ENCODE measurements around the gene CACNA2D3. TPM values are rescaled to one million over a fixed set of nuclear protein-coding genes. Genes with fewer than 3 reads are reported as not detected.
"Not testable (repeated sequence)": the region's sequence is repeated elsewhere in the genome, so short reads cannot be mapped to it uniquely, and the experiment has no call there.

Gene CACNA2D3
- total RNA-seq, 1 donor from 2014 or later = 2.5 TPM

GRCh38 chr3:55097441-55097840 lies 975.1 kb downstream of the CACNA2D3 start:
- Mint-ChIP-seq H3K27me3 (no peaks in the 10 kb centered on the region), H3K4me3 (no peak overlapping the region), H3K27ac (no peak overlapping the region), H3K9me3 (peaks cover 17% of the 10 kb centered on the region), H3K4me1 (ENCODE audit: unreplicated experiment) (no peaks in the 10 kb centered on the region), H3K36me3 (no peaks in the 10 kb centered on the region)
- DNase-seq (ENCODE audit: extremely low spot score, unreplicated experiment) = no peak
- no peak for TF ChIP-seq CTCF (conservative IDR thresholded peaks at IDR 0.05)

DNA sequence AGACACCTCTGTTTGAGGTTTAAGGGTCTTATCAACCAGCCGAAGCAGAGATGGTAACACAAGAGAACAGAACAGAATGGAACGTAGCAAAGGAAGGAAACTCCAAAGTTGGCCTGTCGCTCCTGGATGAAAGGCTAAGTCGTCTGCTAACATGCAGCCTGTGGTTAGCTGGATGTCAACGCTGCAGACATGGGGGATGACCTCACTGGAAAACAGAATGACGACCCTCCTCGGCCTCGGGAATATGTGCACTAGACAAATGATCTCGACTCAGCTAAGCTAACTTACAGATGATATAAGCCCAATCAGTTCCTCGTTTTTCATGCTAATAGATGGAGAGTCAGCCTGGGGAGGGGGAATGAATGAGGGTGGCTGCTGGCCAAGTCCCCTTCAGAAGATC lies 983.3 kb downstream of the CACNA2D3 start:
- TF ChIP-seq CTCF (conservative IDR thresholded peaks at IDR 0.05) = no peak
- no peaks in the 10 kb centered on the region for H3K36me3 Mint-ChIP-seq
- peaks cover 3% of the 10 kb centered on the region for H3K4me1 Mint-ChIP-seq (ENCODE audit: unreplicated experiment)
- H3K27ac Mint-ChIP-seq = no peak overlapping the region
- H3K9me3 Mint-ChIP-seq = peaks cover 3% of the 10 kb centered on the region
- no peak for DNase-seq (ENCODE audit: extremely low spot score, unreplicated experiment)
- H3K27me3 Mint-ChIP-seq = no peaks in the 10 kb centered on the region
- H3K4me3 Mint-ChIP-seq = no peak overlapping the region

- no peak for TF ChIP-seq CTCF (conservative IDR thresholded peaks at IDR 0.05)
- Mint-ChIP-seq H3K4me3 (no peak overlapping the region), H3K36me3 (no peaks in the 10 kb centered on the region), H3K27me3 (no peaks in the 10 kb centered on the region), H3K9me3 (peaks cover 3% of the 10 kb centered on the region), H3K27ac (no peak overlapping the region), H3K4me1 (ENCODE audit: unreplicated experiment) (peaks cover 3% of the 10 kb centered on the region)
- DNase-seq (ENCODE audit: extremely low spot score, unreplicated experiment) = no peak
These were observed 984.8 kb downstream of the CACNA2D3 start for GRCh38 chr3:55107187-55107586.

GRCh38 chr3:55111906-55112305 lies 989.6 kb downstream of the CACNA2D3 start:
- not testable (repeated sequence) for H3K4me3 Mint-ChIP-seq; H3K27ac Mint-ChIP-seq; H3K36me3 Mint-ChIP-seq; H3K9me3 Mint-ChIP-seq; H3K27me3 Mint-ChIP-seq; H3K4me1 Mint-ChIP-seq (ENCODE audit: unreplicated experiment); DNase-seq (ENCODE audit: extremely low spot score, unreplicated experiment)

DNA sequence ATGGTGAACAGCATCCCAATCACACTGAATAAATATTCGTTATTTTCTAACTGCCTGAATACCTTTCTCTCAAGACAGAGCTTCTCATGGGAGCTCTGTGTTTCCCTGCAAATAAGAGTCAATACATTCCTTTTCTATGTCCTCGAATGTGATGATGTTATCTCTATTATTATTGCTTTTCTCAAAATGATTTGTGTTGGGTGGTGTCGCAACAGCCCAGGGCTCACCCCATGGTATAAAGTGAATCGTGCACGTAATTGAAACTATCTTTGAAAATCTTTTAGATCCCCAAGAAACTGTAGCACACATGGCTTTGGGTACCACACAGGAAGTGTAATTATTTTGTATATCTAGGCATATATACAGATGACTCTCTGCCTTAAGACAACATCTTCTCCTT lies 996.1 kb downstream of the CACNA2D3 start:
- TF ChIP-seq CTCF (conservative IDR thresholded peaks at IDR 0.05) = no peak
- H3K36me3 Mint-ChIP-seq = no peaks in the 10 kb centered on the region
- H3K9me3 Mint-ChIP-seq = no peaks in the 10 kb centered on the region
- H3K4me1 Mint-ChIP-seq (ENCODE audit: unreplicated experiment) = no peaks in the 10 kb centered on the region
- no peak for DNase-seq (ENCODE audit: extremely low spot score, unreplicated experiment)
- no peak overlapping the region for H3K27ac Mint-ChIP-seq
- no peak overlapping the region for H3K4me3 Mint-ChIP-seq
- peaks cover 25% of the 10 kb centered on the region for H3K27me3 Mint-ChIP-seq

- Mint-ChIP-seq H3K36me3 (no peaks in the 10 kb centered on the region), H3K4me3 (no peak overlapping the region), H3K27ac (no peak overlapping the region), H3K27me3 (peaks cover 25% of the 10 kb centered on the region), H3K9me3 (no peaks in the 10 kb centered on the region), H3K4me1 (ENCODE audit: unreplicated experiment) (no peaks in the 10 kb centered on the region)
- no peak for TF ChIP-seq CTCF (conservative IDR thresholded peaks at IDR 0.05)
- no peak for DNase-seq (ENCODE audit: extremely low spot score, unreplicated experiment)
These were observed 996.9 kb downstream of the CACNA2D3 start for GRCh38 chr3:55119268-55119667.
